H1 (cell line): ENCODE measurements around the gene TXNDC2. TPM values are rescaled to one million over a fixed set of nuclear protein-coding genes. Genes with fewer than 3 reads are reported as not detected.

ENCODE experiments used
- CTCF ChIA-PET: fragments of 300-600 bp; sonication (Branson Sonifier 250); formaldehyde crosslinking; loops from one replicate; lab custom pipeline; 2021; ENCODE audit not compliant: partially characterized antibody; lab: Charles Lee
- POLR2A ChIA-PET: fragments of 300-600 bp; sonication (Branson Sonifier 250); formaldehyde crosslinking; loops from one replicate; lab custom pipeline; 2021; ENCODE audit warnings: inconsistent platforms; ENCODE audit not compliant: partially characterized antibody; lab: Charles Lee
- DNase-seq, 2 experiments: peaks; one replicate each; pipeline versions ENCODE4 v3.0.0 to v3.0.0-alpha.2; 2010 to 2022; ENCODE audit warnings: low spot score in 2 of 2, low read depth in 1 of 2, mixed read lengths in 1 of 2
- FAIRE-seq: peaks from 2 replicates; lab custom pipeline; 2011; peaks lifted over from hg19 to GRCh38; lab: Jason Lieb, UNC
- H2AFZ ChIP-seq: 2 replicates; pipeline ENCODE4 v1.8.1; 2012; ENCODE audit warnings: low read length, inconsistent platforms
- H2AK5ac ChIP-seq: 2 replicates; pipeline ENCODE4 v1.6.1; 2013; ENCODE audit warnings: low read depth, low read length
- H2BK120ac ChIP-seq: replicated peaks from 2 replicates; pipeline ENCODE3; 2013; ENCODE audit warnings: low read depth, low read length, inconsistent platforms
- H2BK12ac ChIP-seq: 2 replicates; pipeline ENCODE4 v1.6.1; 2013; ENCODE audit warnings: low read depth, low read length
- H2BK15ac ChIP-seq: 2 replicates; pipeline ENCODE4 v1.6.1; 2013; ENCODE audit warnings: low read length
- H2BK20ac ChIP-seq: 2 replicates; pipeline ENCODE4 v1.6.1; 2013; ENCODE audit warnings: low read length
- H2BK5ac ChIP-seq: 2 replicates; pipeline ENCODE4 v1.6.1; 2013; ENCODE audit warnings: low read depth, low read length
- H3K14ac ChIP-seq: 2 replicates; pipeline ENCODE4 v1.6.1; 2013; ENCODE audit warnings: inconsistent platforms; ENCODE audit not compliant: insufficient read length
- H3K18ac ChIP-seq: 2 replicates; pipeline ENCODE4 v1.6.1; 2013; ENCODE audit warnings: low read length; ENCODE audit errors: extremely low read depth
- H3K23ac ChIP-seq: 2 replicates; pipeline ENCODE4 v1.6.1; 2013; ENCODE audit warnings: inconsistent platforms; ENCODE audit not compliant: insufficient read length
- H3K23me2 ChIP-seq: 2 replicates; pipeline ENCODE4 v1.6.1; 2013; ENCODE audit warnings: low read depth, low read length
- H3K27ac ChIP-seq: 2 replicates; pipeline ENCODE4 v1.6.1; 2011; ENCODE audit warnings: low read depth, low read length, inconsistent platforms
- H3K27me3 ChIP-seq, 4 experiments: replicated peaks in 1 of 4; 1 replicate in 1 of 4; 2 replicates in 3 of 4; pipeline versions ENCODE4 v1.6.1 to v1.8.1; 2011 to 2013; ENCODE audit warnings: low read length in 3 of 4, mild to moderate bottlenecking in 3 of 4, inconsistent platforms in 2 of 4, mixed read lengths in 2 of 4, moderate library complexity in 1 of 4; ENCODE audit not compliant: control insufficient read depth in 3 of 4, insufficient read depth in 3 of 4; ENCODE audit errors: extremely low read depth in 1 of 4
- H3K36me3 ChIP-seq, 4 experiments: 2 replicates each; pipeline versions ENCODE4 v1.6.1 to v1.8.1; 2011 to 2013; ENCODE audit warnings: mild to moderate bottlenecking in 4 of 4, low read length in 3 of 4, moderate library complexity in 2 of 4, control low read depth in 1 of 4, inconsistent platforms in 1 of 4; ENCODE audit not compliant: insufficient read depth in 4 of 4, control insufficient read depth in 2 of 4
- H3K4ac ChIP-seq: replicated peaks from 2 replicates; pipeline ENCODE3; 2013; ENCODE audit warnings: low read length, low read depth, mixed read lengths, inconsistent platforms; ENCODE audit not compliant: insufficient read length
- H3K4me1 ChIP-seq, 4 experiments: replicated peaks in 1 of 4; 1 replicate in 1 of 4; 2 replicates in 3 of 4; pipeline versions ENCODE4 v1.6.1 to v1.8.1; 2011 to 2013; ENCODE audit warnings: low read length in 3 of 4, inconsistent platforms in 2 of 4, mixed read lengths in 1 of 4; ENCODE audit not compliant: insufficient read depth in 4 of 4, control insufficient read depth in 3 of 4
- H3K4me2 ChIP-seq, 2 experiments: 2 replicates each; pipeline versions ENCODE4 v1.6.1 to v1.8.1; 2011 to 2013; ENCODE audit warnings: low read depth in 2 of 2, low read length in 2 of 2, control low read depth in 1 of 2, inconsistent platforms in 1 of 2, mild to moderate bottlenecking in 1 of 2; ENCODE audit not compliant: insufficient read depth in 1 of 2
- H3K4me3 ChIP-seq, 4 experiments: fragments of 200-600, 300-600 bp in 1 of 4; sonication (generic), shearing (Covaris generic), sonication (Bioruptor Twin) in 1 of 4; 2 replicates each; pipeline versions ENCODE4 v1.5.1 to v1.8.1; 2011 to 2016; ENCODE audit warnings: low read length in 4 of 4, low read depth in 3 of 4, control low read depth in 2 of 4, inconsistent platforms in 2 of 4, mild to moderate bottlenecking in 2 of 4, mixed read lengths in 1 of 4, moderate library complexity in 1 of 4; ENCODE audit not compliant: insufficient read depth in 2 of 4; ENCODE audit errors: extremely low read depth in 1 of 4
- H3K56ac ChIP-seq: replicated peaks from 2 replicates; pipeline ENCODE3; 2013; ENCODE audit warnings: low read depth, mild to moderate bottlenecking, mixed read lengths, low read length, inconsistent platforms; ENCODE audit not compliant: insufficient read length
- H3K79me1 ChIP-seq: 2 replicates; pipeline ENCODE4 v1.6.1; 2013; ENCODE audit warnings: low read depth, low read length, control low read depth
- H3K79me2 ChIP-seq, 2 experiments: 2 replicates each; pipeline versions ENCODE4 v1.6.1 to v1.8.1; 2012 to 2013; ENCODE audit warnings: low read length in 2 of 2, mild to moderate bottlenecking in 2 of 2, inconsistent platforms in 1 of 2; ENCODE audit not compliant: insufficient read depth in 2 of 2, control insufficient read depth in 1 of 2
- H3K9ac ChIP-seq, 4 experiments: replicated peaks in 1 of 4; 1 replicate in 1 of 4; 2 replicates in 3 of 4; pipeline versions ENCODE4 v1.6.1 to v1.8.1; 2011 to 2013; ENCODE audit warnings: low read depth in 3 of 4, low read length in 3 of 4, control low read depth in 2 of 4, mild to moderate bottlenecking in 2 of 4, moderate library complexity in 2 of 4, inconsistent platforms in 1 of 4; ENCODE audit errors: extremely low read depth in 1 of 4
- H3K9me3 ChIP-seq, 2 experiments: 2 replicates each; pipeline versions ENCODE4 v1.6.1 to v1.8.1; 2012 to 2013; ENCODE audit warnings: mild to moderate bottlenecking in 2 of 2, moderate library complexity in 2 of 2, control low read depth in 1 of 2, inconsistent platforms in 1 of 2, low read depth in 1 of 2, low read length in 1 of 2, mixed read lengths in 1 of 2; ENCODE audit not compliant: insufficient read depth in 2 of 2
- H4K20me1 ChIP-seq, 2 experiments: replicated peaks in 1 of 2; 2 replicates each; pipeline versions ENCODE3 to v1.8.1; 2011 to 2013; ENCODE audit warnings: inconsistent platforms in 2 of 2, low read length in 2 of 2, mild to moderate bottlenecking in 1 of 2; ENCODE audit not compliant: insufficient read depth in 2 of 2, control insufficient read depth in 1 of 2
- H4K5ac ChIP-seq: 2 replicates; pipeline ENCODE4 v1.6.1; 2013; ENCODE audit warnings: low read length, low read depth, mixed read lengths, inconsistent platforms; ENCODE audit not compliant: insufficient read length
- H4K8ac ChIP-seq: 2 replicates; pipeline ENCODE4 v1.8.0; 2013; ENCODE audit warnings: mild to moderate bottlenecking, moderate library complexity, low read length, inconsistent platforms; ENCODE audit not compliant: insufficient read depth; ENCODE audit errors: extremely low read depth
- H4K91ac ChIP-seq: replicated peaks from 2 replicates; pipeline ENCODE3; 2013; ENCODE audit warnings: low read length, mixed read lengths, inconsistent platforms; ENCODE audit not compliant: insufficient read length
- CEBPB ChIP-seq: IDR thresholded peaks from 2 replicates; pipeline ENCODE4 v1.6.1; 2012; ENCODE audit warnings: low read depth, low read length
- ZNF274 ChIP-seq: IDR thresholded peaks from 2 replicates; pipeline ENCODE4 v1.7.0; 2012; ENCODE audit warnings: low read length, borderline replicate concordance; ENCODE audit errors: extremely low read depth
- WGBS, 2 experiments: shearing (Covaris generic) in 1 of 2; methylation state at CpG; one replicate each; pipeline versions ENCODE4 v1.1.6 to v1.1.7; 2013 to 2015; ENCODE audit warnings: low lambda C conversion rate in 2 of 2, mixed read lengths in 2 of 2, inconsistent platforms in 1 of 2, low coverage in 1 of 2, missing lambda C conversion rate in 1 of 2; ENCODE audit not compliant: insufficient replicate concordance in 2 of 2, insufficient coverage in 1 of 2, insufficient read length in 1 of 2; ENCODE audit errors: extremely low coverage in 1 of 2, missing lambda C conversion rate in 1 of 2; 5-methylcytosine and 5-hydroxymethylcytosine counted together
- polyA plus RNA-seq, 7 experiments: library from polyadenylated mRNA; depleted of rRNA in 3 of 7; stranded (reverse) in 5 of 7; unstranded in 2 of 7; fragments of >200 nt in 5 of 7; fragments of 200-250 nt in 2 of 7; gene quantifications; 1 replicate in 5 of 7; 2 replicates in 1 of 7; 4 replicates in 1 of 7; pipeline versions ENCODE4 v1.2.1 to v1.2.3, GENCODE V29; 2011 to 2013; ENCODE audit warnings: missing spikeins in 2 of 7, mixed read lengths in 2 of 7
- total RNA-seq: library from RNA; stranded (reverse); fragmentation: NEBNext Ultra II Directional; extraction: Animal tissue kit (Norgen Biotek cat#: 25700); gene quantifications from 2 replicates; pipeline ENCODE4 v1.2.1, GENCODE V29; 2021

TXNDC2 gene
- total and polyA plus RNA-seq, 2 of the 8 experiments (the other 6 are each of a cell fraction or from before 2014, with no cell fraction given), result 0.09 TPM; not detected in 1

GRCh38 chr18:9876212-9876866 is 9.4 kb upstream of the TXNDC2 start:
- no peak overlapping the region for H2BK120ac ChIP-seq
- ChIA-PET POLR2A (interaction anchor here (0.6 kb wide), 1 partner anchor 39 kb away, joined by 3 read pairs; no protein-coding TSS in a partner anchor), CTCF (interaction anchor here (2.3 kb wide), 1 partner anchor 10 kb away, joined by 4 read pairs; the partner anchor contains the start of gene TXNDC2)
- no peak overlapping the region for H2BK20ac ChIP-seq
- no peak overlapping the region for H3K4ac ChIP-seq
- no peaks in the 10 kb centered on the region for H3K79me1 ChIP-seq
- H3K9me3 ChIP-seq, result no peaks in the 10 kb centered on the region
- H3K79me2 ChIP-seq, result no peaks in the 10 kb centered on the region
- H3K56ac ChIP-seq, result no peak overlapping the region
- H3K9ac ChIP-seq, result no peak overlapping the region
- H2AFZ ChIP-seq, result no peak overlapping the region
- FAIRE-seq, result no peak
- H3K36me3 ChIP-seq, result no peaks in the 10 kb centered on the region
- H4K5ac ChIP-seq, result no peak overlapping the region
- TF ChIP-seq ZNF274 (no peak), CEBPB (no peak)
- H3K27me3 ChIP-seq, result no peaks in the 10 kb centered on the region
- no peak overlapping the region for H3K27ac ChIP-seq
- no peak overlapping the region for H3K4me3 ChIP-seq
- H2AK5ac ChIP-seq, result no peak overlapping the region
- no peaks in the 10 kb centered on the region for H3K23me2 ChIP-seq
- H3K4me2 ChIP-seq, result no peak overlapping the region
- H2BK15ac ChIP-seq, result no peak overlapping the region
- no peak overlapping the region for H4K8ac ChIP-seq
- no peak overlapping the region for H2BK12ac ChIP-seq
- H3K14ac ChIP-seq, result no peak overlapping the region
- H2BK5ac ChIP-seq, result no peak overlapping the region
- H4K91ac ChIP-seq, result no peak overlapping the region
- no peaks in the 10 kb centered on the region for H3K4me1 ChIP-seq
- 82% methylated on average over 2 of the region's 2 CpGs; no CpG with 5 or more reads in 1 of the 2 experiments for WGBS, 2 experiments
- H3K18ac ChIP-seq, result no peak overlapping the region
- no peaks in the 10 kb centered on the region for H4K20me1 ChIP-seq
- H3K23ac ChIP-seq, result no peak overlapping the region
- DNase-seq, result no peak
